Ammon's horn (tissue), 1 donor: ENCODE results near the gene FBXO28.
"Not testable (repeated sequence)": the region's sequence is repeated elsewhere in the genome, so short reads cannot be mapped to it uniquely, and the experiment has no call there.

ENCODE experiments used
- DNase-seq: peaks from one replicate; pipeline ENCODE4 v3.0.0-alpha.2; 2016; ENCODE audit warnings: low spot score

Gene FBXO28, protein sequence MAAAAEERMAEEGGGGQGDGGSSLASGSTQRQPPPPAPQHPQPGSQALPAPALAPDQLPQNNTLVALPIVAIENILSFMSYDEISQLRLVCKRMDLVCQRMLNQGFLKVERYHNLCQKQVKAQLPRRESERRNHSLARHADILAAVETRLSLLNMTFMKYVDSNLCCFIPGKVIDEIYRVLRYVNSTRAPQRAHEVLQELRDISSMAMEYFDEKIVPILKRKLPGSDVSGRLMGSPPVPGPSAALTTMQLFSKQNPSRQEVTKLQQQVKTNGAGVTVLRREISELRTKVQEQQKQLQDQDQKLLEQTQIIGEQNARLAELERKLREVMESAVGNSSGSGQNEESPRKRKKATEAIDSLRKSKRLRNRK

DNA sequence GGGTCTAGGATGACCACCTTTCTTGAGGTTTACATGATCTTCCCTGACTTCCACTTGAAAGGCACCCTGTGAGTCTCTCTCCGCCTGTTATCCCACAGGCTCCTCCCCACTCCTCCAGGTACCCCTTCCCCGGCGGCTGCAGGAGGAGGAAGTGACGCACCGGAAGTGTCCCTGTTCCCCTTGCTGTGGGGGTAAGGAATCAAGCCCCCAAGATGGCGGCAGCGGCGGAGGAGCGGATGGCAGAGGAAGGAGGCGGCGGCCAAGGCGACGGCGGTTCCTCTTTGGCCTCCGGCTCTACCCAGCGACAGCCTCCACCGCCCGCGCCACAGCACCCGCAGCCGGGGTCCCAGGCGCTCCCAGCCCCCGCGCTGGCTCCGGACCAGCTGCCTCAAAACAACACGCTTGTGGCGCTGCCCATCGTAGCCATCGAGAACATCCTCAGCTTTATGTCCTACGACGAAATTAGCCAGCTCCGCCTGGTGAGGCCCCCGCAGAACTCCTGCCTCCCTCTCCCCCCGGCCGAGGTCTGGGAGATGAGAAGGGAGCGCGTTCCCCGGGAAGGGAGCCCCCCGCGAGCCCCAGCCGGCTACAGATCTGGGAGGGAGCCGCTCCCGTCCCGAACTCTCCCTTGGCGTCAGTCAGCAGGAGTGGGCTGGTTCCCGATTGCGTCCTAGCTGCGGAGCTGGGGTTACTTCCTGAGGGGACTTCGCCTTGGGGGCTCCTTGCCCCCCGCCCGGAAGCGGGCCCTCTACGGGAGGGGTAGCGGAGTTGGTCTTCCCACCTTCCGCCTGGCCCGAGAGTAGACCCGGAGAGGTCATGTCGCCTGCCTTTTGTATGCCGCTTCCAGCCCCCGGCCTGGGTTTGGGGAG, at the start of gene FBXO28:
Gene FBXO28, plus strand, starts transcription at position 194 of the 869 bp plus-strand sequence. Its CDS starts 19 bp downstream, at position 213.
- peak; percentile 98 for DNase-seq

DNA sequence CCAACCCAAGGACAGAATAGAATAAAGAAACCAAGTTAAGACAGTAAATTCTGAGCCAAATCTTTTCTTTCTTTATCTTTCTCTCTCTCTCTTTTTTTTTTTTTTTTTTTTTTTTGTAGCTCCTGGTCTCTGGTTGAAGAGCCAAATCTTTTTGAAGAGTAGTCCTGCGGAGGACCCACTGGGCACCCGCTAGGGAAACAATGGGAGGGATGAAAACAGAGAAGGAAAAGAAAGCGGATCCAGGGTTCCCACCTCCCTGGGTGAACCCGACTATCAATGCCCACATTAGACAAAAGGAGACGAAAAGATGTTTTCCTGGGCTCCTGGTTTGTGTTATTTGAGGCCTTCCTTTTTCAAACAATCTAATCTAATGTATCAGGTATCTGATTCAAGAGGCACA, 49.8 kb upstream of the FBXO28 start:
- DNase-seq: no peak

DNA sequence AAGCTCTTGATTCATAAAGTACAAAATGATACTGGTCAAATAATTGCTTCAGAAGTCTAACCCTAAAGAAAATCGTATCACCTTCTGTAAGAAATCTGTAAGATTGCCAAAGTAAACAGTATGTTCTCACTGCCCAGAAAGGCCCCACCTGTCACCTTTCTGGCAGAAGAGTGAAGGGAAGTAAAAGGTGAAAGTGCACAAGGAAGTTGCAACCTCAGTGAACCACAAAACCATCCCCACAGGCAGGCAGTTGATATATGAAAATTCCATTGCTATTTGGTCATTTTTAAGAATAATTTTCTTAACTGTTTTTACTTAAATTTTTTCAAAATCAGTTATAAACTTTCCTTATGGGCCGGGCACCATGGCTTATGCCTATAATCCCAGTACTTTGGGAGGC, 48.5 kb upstream of the FBXO28 start:
- no peak for DNase-seq

DNA sequence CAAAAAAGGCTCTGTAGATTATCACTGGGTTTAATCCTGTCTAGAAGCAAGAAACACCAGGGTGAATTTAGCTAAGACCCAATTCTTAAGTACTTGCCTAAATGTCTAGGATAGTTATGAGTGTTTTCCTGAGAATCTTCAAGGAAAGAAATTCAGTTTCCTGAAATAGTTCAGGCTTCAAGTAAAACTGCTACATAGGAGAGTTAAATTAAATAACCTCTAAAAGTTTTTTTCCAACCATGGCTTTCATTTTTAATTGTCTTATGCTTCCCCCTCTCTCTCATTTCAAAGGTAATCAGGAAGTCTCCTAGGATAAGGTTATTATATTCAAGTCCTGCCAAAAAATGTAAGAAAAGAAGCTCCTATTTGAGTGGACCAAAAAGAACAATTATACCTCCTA, 46.7 kb upstream of the FBXO28 start:
- DNase-seq: no peak

DNA sequence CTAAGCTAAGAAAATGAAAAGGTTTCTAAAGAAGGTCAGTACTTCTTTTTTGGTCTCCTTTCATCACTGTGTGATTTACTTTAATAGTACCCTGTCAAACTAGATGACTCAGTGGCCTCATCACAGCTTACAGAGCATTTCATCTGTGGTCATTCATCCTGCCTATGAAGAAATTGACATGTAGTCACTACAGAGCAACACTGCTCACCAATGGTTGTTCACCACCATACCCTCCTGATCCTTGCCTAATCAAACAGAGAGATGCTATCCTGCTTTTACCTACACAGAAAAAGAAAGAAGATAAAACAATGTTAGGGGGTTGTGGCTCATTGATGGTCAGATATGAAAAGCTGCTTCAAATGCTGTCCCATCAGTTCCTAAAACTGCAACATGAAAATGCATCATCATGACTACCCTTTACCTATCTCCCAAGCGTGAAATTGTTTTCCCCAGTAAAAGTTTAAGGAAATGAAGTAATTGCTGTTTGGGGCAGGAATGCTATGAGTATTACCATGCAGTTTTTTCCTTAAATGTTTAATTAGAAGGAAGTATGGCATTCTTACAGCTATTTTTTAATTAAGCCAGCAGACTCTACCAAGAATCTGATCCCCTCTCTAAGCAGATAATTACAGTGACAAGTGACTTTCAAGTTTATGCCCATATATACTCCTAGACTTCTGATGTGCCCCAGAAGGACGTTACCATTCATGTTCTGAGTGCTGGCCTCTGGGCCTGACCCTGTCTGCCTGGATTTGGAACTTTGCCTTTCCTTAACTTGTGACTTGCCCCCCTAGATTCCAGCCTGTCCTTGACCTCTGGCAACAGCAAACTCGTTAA, 46.1 kb upstream of the FBXO28 start:
- no peak for DNase-seq

DNA sequence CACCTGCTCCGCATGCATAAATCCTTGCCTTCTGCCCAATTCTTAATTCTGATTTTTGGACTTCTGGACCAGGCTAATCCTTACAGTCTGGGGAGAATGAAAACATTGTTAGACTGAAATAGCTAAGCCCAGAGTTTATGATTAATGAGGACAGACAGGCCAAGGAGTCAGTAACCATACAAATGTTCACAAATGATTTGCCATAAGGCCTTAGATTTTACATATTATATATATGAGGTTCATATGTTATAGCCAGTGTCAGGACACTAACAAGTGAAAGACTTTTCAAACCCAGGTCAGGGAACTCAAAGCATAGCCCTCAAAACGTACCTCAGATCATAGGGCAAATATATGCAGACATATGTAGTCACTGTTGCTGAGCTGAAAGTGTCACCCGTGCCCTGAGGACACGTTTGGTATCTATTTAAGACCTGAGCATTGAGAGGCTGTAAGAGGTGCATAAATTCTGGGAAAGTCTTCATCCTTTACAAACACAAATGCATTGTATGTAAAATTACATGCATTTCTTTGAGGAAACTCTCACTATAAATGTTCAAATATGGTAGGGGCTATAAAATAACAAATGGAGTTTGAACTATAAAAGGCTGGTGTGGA, 45.3 kb upstream of the FBXO28 start:
- no peak for DNase-seq

DNA sequence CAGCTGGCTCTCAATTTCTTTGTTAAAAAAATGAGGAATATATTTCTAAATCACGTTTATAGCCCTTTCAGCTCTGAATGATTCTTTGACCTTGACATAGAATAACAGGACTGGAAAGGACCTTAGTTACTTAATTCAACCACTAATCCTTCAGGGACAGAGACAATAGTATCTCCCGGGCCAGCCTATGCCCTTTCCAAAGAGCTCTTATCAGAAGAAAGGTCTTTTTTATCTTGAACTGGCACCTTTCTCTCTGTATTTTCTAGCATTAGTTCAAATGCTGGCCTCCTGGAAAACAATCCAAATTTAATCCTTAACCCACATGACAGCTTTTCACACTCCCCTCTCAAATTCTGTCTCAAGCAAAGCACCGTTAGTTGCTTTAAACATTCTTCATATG, 44.8 kb upstream of the FBXO28 start:
- DNase-seq: no peak

DNA sequence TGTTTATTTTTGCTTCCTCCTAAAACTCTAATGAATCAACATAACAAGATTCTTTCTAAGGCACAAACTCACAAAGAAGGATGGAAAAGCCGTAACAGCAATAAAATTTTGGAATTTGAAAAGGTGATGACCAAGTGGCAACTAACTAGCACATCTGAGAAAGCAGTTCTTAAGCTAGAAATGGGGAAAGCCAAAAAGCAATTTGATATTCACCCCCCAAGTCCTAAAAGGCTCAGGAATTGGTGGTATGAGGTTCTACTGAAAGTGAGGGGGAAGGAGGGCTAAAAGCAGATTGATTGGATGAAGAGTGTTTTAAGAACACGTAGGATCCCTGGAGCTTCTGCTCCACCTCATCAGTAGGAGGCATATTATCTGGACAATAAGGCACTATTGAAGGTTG, 43.4 kb upstream of the FBXO28 start:
- DNase-seq: no peak

DNA sequence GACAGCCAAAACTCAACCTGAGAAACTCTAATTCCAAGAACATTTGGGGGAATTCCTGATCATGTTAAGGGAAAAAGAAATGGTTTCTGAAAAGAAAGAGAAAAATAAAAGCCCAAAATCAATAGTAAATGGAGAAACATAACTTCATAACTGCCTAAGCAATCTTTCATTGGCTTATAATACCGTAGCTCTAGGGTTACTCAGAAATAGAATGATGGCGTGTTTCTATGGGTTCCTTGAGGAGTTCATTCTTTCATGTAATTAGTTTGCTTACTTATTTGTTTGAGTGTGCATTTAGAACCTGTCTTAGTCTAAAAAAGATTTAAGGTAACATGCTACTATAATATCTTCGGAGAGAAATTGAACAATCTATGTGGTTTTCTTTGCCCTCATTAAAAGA, 37.5 kb upstream of the FBXO28 start:
- DNase-seq: no peak

DNA sequence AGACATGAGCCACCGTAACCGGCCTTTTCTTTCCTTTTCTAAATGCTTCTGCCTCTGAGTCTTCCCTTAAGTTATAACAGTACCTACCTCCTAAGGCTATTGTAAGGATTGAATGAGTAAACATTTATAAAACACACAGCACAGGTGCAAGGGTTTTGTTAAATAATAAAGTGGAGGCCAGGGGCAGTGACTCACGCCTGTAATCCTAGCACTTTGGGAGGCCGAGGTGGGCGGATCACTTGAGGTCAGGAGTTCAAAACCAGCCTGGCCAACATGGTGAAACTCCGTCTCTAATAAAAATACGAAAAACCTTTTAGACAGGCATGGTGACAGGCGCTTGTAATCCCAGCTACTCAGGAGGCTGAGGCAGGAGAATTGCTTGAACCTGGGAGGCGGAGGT, 34.3 kb upstream of the FBXO28 start:
- not testable (repeated sequence) for DNase-seq

DNA sequence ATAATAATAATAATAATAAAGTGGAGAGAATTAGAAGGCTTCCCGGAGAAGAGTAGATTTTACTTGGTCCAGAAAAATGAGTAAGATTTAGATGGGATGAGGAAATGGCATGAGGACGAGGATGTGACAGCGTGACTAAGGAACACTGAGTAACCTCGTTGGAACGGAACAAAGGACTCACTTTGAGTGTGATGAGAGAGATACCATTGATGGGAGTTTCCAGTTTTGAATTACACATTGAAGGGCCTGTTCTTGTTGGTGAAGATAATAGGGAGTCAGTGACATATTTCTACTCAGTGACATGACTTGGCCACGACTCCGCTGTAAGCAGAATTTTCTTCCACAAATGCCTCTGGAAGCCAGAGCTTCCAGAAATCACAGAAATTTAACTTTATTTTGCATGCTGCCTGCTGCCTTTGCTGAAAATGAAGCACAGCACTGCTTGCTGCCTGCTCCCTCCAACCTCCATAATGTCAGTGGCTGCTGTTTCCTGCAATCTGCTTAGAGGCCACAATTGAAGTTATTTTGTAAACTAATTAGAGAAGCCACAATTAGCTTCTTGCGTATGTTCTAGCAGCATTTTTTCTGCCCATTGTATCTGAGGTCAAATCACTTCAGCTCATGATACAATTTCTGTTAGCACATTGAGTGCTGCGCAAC, 33.7 kb upstream of the FBXO28 start:
- DNase-seq: peak; percentile 32

DNA sequence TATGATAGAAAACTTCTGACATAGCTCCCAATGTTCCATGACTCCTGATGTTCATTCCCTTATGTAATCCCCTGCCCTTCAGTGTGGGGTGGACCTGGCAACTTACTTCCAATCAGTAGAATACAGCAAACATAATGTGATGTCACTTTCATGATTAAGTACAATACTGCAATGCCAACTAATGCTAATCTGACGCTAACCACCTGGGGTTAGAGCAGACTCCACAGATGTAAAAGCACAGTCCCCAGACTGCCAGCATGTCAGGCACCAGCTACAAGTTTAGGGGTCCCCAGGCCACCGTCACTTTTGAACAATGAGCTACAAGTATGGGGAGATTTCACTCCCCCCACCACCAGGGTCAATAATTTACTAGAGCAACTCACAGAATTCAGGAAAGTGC, 32.3 kb upstream of the FBXO28 start:
- DNase-seq: no peak

DNA sequence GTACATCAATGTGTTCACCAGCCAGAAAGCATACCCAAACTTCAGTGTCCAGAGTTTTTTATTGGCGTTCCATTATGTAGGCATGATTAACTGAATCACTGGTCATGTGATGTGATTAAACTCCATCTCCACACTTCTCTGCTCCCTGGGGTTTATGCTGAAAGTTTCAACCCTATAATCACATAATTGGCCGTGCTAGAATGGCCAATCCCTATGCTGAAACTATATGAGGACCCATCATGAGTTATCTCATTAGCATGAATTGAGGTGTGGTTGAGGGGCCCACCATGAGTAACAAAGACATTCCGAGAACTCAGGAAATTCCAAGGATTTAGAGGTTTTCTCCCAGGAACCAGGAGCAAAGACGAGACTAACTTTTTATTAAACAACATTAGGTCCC, 31.8 kb upstream of the FBXO28 start:
- DNase-seq: no peak

DNA sequence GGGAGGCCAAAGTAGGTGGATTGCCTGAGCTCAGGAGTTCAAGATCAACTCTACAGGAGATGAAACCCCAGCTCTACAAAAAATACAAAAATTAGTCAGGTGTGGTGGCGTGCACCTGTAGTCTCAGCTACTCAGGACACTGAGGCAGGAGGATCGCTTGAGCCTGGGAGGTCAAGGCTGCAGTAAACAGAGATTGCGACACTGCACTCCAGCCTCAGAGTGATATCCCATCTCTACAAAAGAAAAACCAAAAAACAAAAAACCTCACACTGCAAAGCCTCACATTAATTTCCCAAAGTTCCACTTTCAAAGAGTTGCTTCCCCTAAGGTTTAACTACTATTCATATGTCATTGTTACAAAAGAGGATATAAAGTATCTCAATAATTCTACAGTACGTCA, 29.0 kb upstream of the FBXO28 start:
- no peak for DNase-seq

DNA sequence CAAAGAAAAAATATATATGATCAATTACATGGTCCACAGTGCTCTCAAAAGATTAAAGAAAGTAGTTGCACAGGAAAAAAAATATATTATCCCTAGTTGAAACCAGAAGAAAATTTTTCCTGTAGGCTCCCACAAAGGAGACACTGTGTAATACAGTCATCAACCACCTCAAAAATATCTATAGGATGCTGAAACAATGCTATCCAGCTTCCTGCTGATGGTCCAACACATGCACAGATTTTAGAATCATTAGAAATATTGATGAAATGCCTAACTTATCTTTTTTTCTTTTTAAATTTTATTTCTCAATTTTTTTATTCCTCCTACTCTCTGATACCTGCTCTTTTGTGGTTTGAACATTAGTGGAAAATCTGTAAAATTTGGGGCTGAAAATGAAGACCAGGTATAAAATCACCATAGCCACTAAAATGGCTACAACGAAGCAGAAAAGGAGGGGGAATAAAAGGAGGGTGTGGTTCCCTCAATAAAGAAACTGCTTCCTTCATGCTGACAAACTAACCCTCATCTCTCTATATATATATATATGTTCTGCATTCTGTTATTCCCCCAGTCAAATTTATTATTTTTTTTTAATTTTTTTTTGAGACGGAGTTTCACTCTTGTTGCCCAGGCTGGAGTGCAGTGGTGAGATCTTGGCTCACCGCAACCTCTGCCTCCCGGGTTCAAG, 28.3 kb upstream of the FBXO28 start:
- no peak for DNase-seq

DNA sequence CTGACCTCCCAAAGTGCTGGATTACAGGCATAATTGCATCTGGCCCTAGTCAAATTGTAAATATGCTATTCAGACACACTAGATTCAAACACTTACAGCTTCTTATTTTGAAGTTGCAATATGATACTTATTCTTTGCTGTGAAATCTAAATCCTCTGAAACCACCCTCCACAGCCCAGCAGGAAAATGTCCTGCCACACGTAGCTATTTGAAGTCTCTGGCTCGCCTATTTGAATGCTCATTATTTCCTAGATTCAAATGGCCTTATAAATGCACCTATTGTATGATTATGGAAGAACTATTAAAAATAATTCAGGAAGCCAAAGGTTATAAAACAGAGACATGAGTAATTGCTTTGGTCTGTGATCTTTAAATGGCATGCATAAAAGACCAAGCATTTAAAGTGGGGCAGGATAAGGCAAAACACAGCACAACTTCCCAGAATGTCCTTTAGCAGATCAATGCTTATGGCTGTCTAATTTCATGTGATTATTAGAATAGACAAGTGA, 26.6 kb upstream of the FBXO28 start:
- DNase-seq: no peak

DNA sequence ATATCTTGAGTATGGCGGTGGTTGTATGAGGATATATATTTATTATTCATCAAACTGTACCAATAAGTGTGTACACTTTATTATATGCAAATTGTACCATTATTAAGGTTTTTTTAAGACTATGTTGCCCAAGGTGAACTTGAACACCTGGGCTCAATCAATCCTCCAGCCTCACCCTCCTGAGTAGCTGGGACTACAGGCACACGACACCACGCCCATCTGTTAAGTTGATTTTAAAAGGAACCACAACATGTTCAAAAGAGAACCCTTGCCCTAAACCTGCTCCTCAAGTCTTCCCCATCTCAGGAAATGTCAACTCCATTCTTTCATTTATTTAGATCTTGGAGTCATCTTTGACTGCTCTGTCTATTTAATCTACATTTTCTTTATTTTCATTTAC, 24.3 kb upstream of the FBXO28 start:
- DNase-seq: no peak

DNA sequence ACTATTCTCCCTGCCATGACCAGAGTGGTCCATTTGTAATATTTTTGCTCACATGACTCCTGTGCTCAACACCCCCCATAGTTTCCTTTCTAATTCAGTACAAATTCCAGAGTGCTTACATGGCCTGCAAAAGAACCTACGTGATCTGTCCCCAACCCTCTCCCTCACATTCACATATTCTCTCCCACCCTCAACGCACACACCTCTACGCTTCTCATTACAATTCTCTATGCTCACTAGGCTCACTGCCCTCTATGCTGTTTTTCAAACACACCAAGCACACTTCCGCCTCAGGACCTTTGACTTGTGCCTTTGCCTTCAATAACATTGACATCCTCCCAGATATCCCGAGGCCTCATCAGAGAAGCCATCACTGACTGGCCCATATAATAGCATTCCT, 23.8 kb upstream of the FBXO28 start:
- DNase-seq: no peak

DNA sequence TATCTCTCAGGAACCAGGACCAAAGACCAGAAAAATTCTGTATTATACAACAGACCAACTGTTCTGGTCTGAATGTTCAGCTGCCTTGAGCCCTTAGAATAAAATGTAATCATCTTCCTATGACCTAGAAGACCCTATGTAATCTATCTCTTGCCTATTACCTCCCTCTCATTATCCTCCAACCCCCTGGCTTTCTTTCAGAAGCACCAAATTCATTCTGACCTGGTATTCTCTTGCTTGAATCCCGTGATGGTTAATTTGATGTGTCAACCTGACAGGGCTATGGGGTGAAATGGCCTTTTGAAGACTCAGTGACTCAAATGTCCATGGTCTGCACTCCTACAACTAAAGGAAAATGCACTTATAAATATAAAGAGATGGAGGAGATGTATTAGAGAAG, 21.8 kb upstream of the FBXO28 start:
- DNase-seq: no peak

DNA sequence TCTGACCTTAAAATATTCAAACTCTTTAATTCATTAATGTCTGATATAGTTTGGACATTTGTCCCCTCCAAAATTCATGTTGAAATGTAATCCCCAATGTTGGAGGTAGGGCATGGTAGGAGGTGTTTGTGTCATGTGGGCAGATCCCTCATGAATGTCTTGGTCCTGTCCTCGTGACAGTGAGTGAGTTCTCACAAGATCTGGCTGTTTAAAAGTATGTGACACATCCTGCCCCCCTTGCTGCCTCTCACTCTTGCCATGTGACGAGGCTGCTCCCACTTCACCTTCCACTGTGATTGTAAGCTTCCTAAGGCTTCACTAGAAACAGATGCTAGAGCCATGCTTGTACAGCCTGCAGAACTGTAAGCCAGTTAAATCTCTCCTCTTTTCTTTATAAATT, 21.3 kb upstream of the FBXO28 start:
- no peak for DNase-seq

DNA sequence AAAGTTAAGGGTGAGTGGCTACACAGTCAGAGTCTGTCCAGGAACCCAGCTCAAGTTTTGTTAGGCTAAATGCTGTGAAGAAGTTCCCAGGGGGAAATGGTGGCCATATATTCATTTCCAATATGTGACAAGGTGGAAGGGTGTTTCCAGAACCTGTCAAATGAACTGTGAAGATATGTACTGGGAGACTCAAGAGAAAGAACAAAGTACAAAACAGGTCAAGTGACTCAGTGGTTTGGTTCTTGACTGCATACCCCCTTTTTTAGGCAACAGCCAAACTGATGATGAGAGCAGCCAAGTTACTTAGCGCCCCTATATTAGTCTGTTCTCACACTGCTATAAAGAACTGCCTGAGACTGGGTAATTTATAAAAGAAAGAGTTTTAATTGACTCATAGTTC, 18.6 kb upstream of the FBXO28 start:
- DNase-seq: no peak
